Mammary epithelial cell (primary cell): ENCODE data around the gene SRGAP1.

Experiments used
- EZH2 ChIP-seq: IDR thresholded peaks from 2 replicates; pipeline ENCODE4 v1.6.1; 2012; ENCODE audit warnings: low read length, inconsistent platforms, borderline replicate concordance
- TF ChIP-seq, protein P1 (sequence below), 2 donors: IDR thresholded peaks in 1 of 2; conservative IDR thresholded peaks in 1 of 2; 2 replicates each; pipeline ENCODE4 v1.5.1; 2011 to 2012; ENCODE audit warnings: inconsistent platforms in 2 of 2, low read length in 2 of 2, mild to moderate bottlenecking in 2 of 2, control low read depth in 1 of 2, low read depth in 1 of 2; ENCODE audit not compliant: insufficient read depth in 1 of 2; ENCODE audit errors: extremely low read depth in 1 of 2

DNA sequence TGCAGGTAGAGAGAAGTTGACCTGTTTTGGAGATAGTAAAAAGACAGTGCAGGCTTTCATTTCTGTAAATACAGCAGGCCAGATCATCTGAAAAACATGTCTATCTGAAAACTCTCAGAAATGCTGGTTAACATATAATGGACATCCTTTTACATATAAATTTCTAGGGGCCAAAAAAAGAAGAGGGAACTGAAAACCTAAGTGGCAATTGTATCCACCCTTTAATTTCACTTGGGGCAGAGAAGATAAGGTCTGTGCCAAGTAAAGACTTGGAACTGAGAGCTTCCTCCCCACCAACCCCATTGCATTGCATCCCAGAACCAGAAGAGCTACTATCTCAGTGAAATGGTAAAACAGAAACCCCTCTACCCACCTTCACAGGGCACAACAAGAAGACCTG, 141.0 kb downstream of the SRGAP1 start:
- TF ChIP-seq, protein P1, sequence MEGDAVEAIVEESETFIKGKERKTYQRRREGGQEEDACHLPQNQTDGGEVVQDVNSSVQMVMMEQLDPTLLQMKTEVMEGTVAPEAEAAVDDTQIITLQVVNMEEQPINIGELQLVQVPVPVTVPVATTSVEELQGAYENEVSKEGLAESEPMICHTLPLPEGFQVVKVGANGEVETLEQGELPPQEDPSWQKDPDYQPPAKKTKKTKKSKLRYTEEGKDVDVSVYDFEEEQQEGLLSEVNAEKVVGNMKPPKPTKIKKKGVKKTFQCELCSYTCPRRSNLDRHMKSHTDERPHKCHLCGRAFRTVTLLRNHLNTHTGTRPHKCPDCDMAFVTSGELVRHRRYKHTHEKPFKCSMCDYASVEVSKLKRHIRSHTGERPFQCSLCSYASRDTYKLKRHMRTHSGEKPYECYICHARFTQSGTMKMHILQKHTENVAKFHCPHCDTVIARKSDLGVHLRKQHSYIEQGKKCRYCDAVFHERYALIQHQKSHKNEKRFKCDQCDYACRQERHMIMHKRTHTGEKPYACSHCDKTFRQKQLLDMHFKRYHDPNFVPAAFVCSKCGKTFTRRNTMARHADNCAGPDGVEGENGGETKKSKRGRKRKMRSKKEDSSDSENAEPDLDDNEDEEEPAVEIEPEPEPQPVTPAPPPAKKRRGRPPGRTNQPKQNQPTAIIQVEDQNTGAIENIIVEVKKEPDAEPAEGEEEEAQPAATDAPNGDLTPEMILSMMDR (conservative IDR thresholded peaks at IDR 0.05 in 1 of 2, IDR thresholded peaks at IDR 0.05 in 1 of 2; ENCODE audit: extremely low read depth in 1 of 2, insufficient read depth in 1 of 2, low read depth in 1 of 2, low read length in 2 of 2), result no peak
- no peak for TF ChIP-seq EZH2
